Fibroblast of mammary gland (primary cell): Measurements from ENCODE around the gene NRCAM.

Experiments used
- DNase-seq: peaks from one replicate; pipeline ENCODE4 v3.0.0-alpha.2; 2010; ENCODE audit warnings: low read depth
- H3K4me3 ChIP-seq: 2 replicates; pipeline ENCODE4 v1.5.1; 2011; ENCODE audit warnings: low read depth, mild to moderate bottlenecking, low read length, moderate library complexity; ENCODE audit not compliant: control insufficient read depth
- CTCF ChIP-seq: conservative IDR thresholded peaks from 2 replicates; pipeline ENCODE4 v1.5.1; 2011; ENCODE audit warnings: low read depth, low read length, inconsistent platforms; ENCODE audit not compliant: control insufficient read depth, insufficient read depth

NRCAM gene

GRCh38 chr7:108268200-108268820 is 187.9 kb downstream of the NRCAM start:
- TF ChIP-seq CTCF = no peak
- H3K4me3 ChIP-seq = no peak overlapping the region
- no peak for DNase-seq

- TF ChIP-seq CTCF = no peak
Observed at GRCh38 chr7:108267615-108268014, 188.6 kb downstream of the NRCAM start.

GRCh38 chr7:108266491-108266890 is 189.7 kb downstream of the NRCAM start:
- DNase-seq = no peak
- TF ChIP-seq CTCF = no peak
- no peak overlapping the region for H3K4me3 ChIP-seq

More at GRCh38 chr7:108267615-108268014, 188.6 kb downstream of the NRCAM start:
- no peak overlapping the region for H3K4me3 ChIP-seq
- no peak for DNase-seq

GRCh38 chr7:108266035-108266434 is 190.2 kb downstream of the NRCAM start:
- H3K4me3 ChIP-seq = no peak overlapping the region
- TF ChIP-seq CTCF = no peak
- no peak for DNase-seq

GRCh38 chr7:108265007-108265406 is 191.2 kb downstream of the NRCAM start:
- TF ChIP-seq CTCF = no peak
- no peak for DNase-seq
- H3K4me3 ChIP-seq = no peak overlapping the region

GRCh38 chr7:108263425-108263824 is 192.8 kb downstream of the NRCAM start:
- no peak for TF ChIP-seq CTCF
- DNase-seq = no peak
- no peak overlapping the region for H3K4me3 ChIP-seq
